Gastrocnemius medialis (tissue), 4 donors: ENCODE measurements around the gene SLC30A5. TPM values are rescaled to one million over a fixed set of nuclear protein-coding genes. Genes with fewer than 3 reads are reported as not detected.

Source experiments
- ATAC-seq, 2 donors: fragments of 150-250 bp; one replicate each; pipeline ENCODE4 v1.9.1; 2016
- DNase-seq, 2 donors: peaks; one replicate each; pipeline ENCODE4 v3.0.0-alpha.2; 2019
- H3K27ac ChIP-seq, 4 donors: fragments of 200-600 bp; sonication (generic); 1 replicate in 1 of 4; 2 replicates in 3 of 4; pipeline ENCODE4 v1.5.1; 2016 to 2018; ENCODE audit warnings: mild to moderate bottlenecking in 2 of 4, moderate library complexity in 1 of 4
- H3K27me3 ChIP-seq, 3 donors: fragments of 200-600 bp; sonication (generic) in 2 of 3; 1 replicate in 1 of 3; 2 replicates in 2 of 3; pipeline versions ENCODE4 v1.5.1 to v1.6.0; 2016 to 2019; ENCODE audit warnings: mild to moderate bottlenecking in 1 of 3, moderate library complexity in 1 of 3
- H3K36me3 ChIP-seq, 2 donors: fragments of 200-600 bp; sonication (generic) in 1 of 2; one replicate each; pipeline ENCODE4 v1.5.1; 2017 to 2018
- H3K4me1 ChIP-seq, 2 donors: fragments of 200-600 bp; sonication (generic) in 1 of 2; one replicate each; pipeline ENCODE4 v1.5.1; 2016 to 2017; ENCODE audit warnings: mild to moderate bottlenecking in 2 of 2
- H3K4me3 ChIP-seq, 4 donors: fragments of 200-600 bp; sonication (generic) in 3 of 4; 1 replicate in 1 of 4; 2 replicates in 3 of 4; pipeline ENCODE4 v1.5.1; 2016 to 2019; ENCODE audit warnings: mild to moderate bottlenecking in 2 of 4
- H3K9me3 ChIP-seq, 3 donors: fragments of 200-600 bp; sonication (generic) in 2 of 3; 1 replicate in 1 of 3; 2 replicates in 2 of 3; pipeline ENCODE4 v1.5.1; 2016 to 2019
- POLR2A ChIP-seq, 2 donors: fragments of 450-650 bp; IDR thresholded peaks; one replicate each; pipeline ENCODE4 v1.6.1; 2017; ENCODE audit warnings: antibody characterized with exemption in 2 of 2, mild to moderate bottlenecking in 2 of 2, moderate library complexity in 2 of 2
- in situ Hi-C, 4 donors: fragments of 200-750 bp; cut with MboI; loops; one replicate each; pipeline versions ENCODE4 v1.15.0 to v1.8.0; 2017; ENCODE audit warnings: low sequenced_read_pairs in 4 of 4
- intact Hi-C: fragments of 100-400 bp; cut with DNase I; formaldehyde crosslinking; loops from one replicate; pipeline ENCODE4 v1.15.1; 2023; ENCODE audit warnings: low total_unique reads
- total RNA-seq, 4 donors: library from RNA; depleted of rRNA; stranded (reverse); fragments of >200 nt; gene quantifications; one replicate each; pipeline versions ENCODE4 v1.1.0 to v1.2.3, GENCODE V29; 2016
- TF ChIP-seq, protein P1 (sequence below), 5 experiments: fragments of 450-650 bp in 3 of 5; fragments of 200-600 bp in 2 of 5; sonication (generic) in 2 of 5; IDR thresholded peaks in 4 of 5; conservative IDR thresholded peaks in 1 of 5; 1 replicate in 4 of 5; 2 replicates in 1 of 5; pipeline ENCODE4 v1.5.1; 2016 to 2019; ENCODE audit warnings: antibody characterized with exemption in 5 of 5, mild to moderate bottlenecking in 3 of 5, moderate library complexity in 3 of 5

SLC30A5 gene
- total RNA-seq, 4 donors from 2014 or later = 14.6 to 35.3 (median 24.5) TPM

DNA sequence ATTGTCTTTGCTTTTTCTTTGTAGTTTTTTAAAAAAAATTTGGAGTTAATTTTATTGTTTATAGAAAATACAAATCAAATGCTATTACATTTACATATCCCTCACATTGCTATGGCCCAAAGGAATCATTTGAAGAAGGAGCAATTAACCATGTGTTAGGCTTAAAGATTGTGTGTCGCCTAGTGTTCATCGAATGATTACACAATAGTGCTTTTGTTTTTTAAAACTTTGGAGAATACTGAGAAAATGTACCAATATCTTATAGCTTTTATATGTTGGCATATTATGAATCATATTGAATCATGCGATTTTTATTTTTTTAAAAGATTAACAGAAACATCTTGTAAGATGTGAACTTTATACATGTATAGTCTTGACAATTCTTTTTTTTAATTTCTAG lies 21.7 kb downstream of the SLC30A5 start:
- no peak overlapping the region for H3K27ac ChIP-seq
- in situ Hi-C loops (loop anchor here in 1 of 4 donors (25.0 kb wide), 1 partner anchor 247 kb away; the partner anchor contains the start of genes AK6, RAD17 and TAF9), intact Hi-C loops (no loop called here)
- H3K36me3 ChIP-seq = peaks cover 0 to 67% of the 10 kb centered on the region in 2 donors
- H3K4me3 ChIP-seq = no peak overlapping the region
- no peaks in the 10 kb centered on the region for H3K9me3 ChIP-seq
- no peak for ATAC-seq
- TF ChIP-seq, protein P1, sequence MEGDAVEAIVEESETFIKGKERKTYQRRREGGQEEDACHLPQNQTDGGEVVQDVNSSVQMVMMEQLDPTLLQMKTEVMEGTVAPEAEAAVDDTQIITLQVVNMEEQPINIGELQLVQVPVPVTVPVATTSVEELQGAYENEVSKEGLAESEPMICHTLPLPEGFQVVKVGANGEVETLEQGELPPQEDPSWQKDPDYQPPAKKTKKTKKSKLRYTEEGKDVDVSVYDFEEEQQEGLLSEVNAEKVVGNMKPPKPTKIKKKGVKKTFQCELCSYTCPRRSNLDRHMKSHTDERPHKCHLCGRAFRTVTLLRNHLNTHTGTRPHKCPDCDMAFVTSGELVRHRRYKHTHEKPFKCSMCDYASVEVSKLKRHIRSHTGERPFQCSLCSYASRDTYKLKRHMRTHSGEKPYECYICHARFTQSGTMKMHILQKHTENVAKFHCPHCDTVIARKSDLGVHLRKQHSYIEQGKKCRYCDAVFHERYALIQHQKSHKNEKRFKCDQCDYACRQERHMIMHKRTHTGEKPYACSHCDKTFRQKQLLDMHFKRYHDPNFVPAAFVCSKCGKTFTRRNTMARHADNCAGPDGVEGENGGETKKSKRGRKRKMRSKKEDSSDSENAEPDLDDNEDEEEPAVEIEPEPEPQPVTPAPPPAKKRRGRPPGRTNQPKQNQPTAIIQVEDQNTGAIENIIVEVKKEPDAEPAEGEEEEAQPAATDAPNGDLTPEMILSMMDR (IDR thresholded peaks at IDR 0.05 in 4 of 5, conservative IDR thresholded peaks at IDR 0.05 in 1 of 5) = no peak
- TF ChIP-seq POLR2A (IDR thresholded peaks at IDR 0.05) = no peak
- no peaks in the 10 kb centered on the region for H3K4me1 ChIP-seq
- H3K27me3 ChIP-seq = no peaks in the 10 kb centered on the region
- no peak for DNase-seq

DNA sequence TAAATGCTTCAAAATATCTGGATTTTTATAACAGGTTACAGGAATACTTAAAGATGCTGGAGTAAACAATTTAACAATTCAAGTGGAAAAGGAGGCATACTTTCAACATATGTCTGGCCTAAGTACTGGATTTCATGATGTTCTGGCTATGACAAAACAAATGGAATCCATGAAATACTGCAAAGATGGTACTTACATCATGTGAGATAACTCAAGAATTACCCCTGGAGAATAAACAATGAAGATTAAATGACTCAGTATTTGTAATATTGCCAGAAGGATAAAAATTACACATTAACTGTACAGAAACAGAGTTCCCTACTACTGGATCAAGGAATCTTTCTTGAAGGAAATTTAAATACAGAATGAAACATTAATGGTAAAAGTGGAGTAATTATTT lies 35.6 kb downstream of the SLC30A5 start:
- intact Hi-C loops = no loop called here

DNA sequence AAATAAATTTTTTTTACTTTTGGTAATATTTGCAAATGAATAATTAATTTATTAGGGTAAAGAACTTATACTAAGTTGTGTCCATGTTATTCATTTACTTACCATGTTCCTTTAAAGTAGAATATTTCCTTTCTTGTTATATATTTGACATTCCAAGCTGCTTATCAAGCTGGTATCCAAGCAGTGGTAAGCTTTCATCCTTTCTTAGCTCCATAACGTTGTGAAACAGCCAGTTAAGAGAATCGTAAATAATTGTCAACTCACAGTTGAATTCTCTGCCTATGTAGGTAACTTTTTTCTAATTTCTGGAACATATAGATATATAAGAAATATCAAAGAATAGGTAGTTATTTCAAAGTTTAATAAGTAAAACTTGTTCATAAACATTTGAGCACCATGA lies 36.4 kb downstream of the SLC30A5 start:
- H3K27ac ChIP-seq = no peak overlapping the region
- H3K9me3 ChIP-seq = no peaks in the 10 kb centered on the region
- ATAC-seq (no peak), DNase-seq (no peak)
- no peaks in the 10 kb centered on the region for H3K27me3 ChIP-seq
- intact Hi-C loops = no loop called here
- TF ChIP-seq POLR2A (IDR thresholded peaks at IDR 0.05) = no peak
- TF ChIP-seq, protein P1 (IDR thresholded peaks at IDR 0.05 in 4 of 5, conservative IDR thresholded peaks at IDR 0.05 in 1 of 5) = no peak
- peaks cover 0 to 52% of the 10 kb centered on the region in 2 donors for H3K36me3 ChIP-seq
- H3K4me1 ChIP-seq = no peaks in the 10 kb centered on the region
- H3K4me3 ChIP-seq = no peak overlapping the region
- in situ Hi-C loops = no loop called here

More for the DNA sequence above, 35.6 kb downstream of the SLC30A5 start:
- ATAC-seq = no peak
- H3K27me3 ChIP-seq = no peaks in the 10 kb centered on the region
- no peak overlapping the region for H3K27ac ChIP-seq
- H3K4me1 ChIP-seq = no peaks in the 10 kb centered on the region
- peaks cover 3 to 60% of the 10 kb centered on the region in 2 donors for H3K36me3 ChIP-seq
- in situ Hi-C loops = no loop called here
- H3K4me3 ChIP-seq = no peak overlapping the region
- no peak for DNase-seq
- H3K9me3 ChIP-seq = no peaks in the 10 kb centered on the region
- no peak for TF ChIP-seq POLR2A (IDR thresholded peaks at IDR 0.05)
- TF ChIP-seq, protein P1 (IDR thresholded peaks at IDR 0.05 in 4 of 5, conservative IDR thresholded peaks at IDR 0.05 in 1 of 5) = no peak

DNA sequence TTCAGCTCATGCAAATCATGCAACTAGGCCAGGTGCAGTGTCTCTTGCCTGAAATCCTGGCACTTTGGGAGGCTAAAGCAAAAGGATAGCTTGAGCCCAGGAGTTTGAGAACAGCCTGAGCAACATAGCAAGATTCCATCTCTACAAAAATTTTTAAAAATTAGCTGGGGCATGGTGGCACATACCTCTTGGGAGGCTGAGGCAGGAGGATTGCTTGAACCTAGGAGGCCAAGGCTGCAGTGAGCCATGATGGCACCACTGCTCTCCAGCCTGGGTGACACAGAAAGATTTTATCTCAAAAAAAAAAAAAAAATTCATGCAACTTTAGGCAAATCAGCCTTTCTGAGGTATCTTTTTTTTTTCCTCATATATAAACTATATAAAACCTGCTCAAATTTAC lies 37.5 kb downstream of the SLC30A5 start:
- Histone ChIP-seq H3K27ac (no peak overlapping the region), H3K4me1 (no peaks in the 10 kb centered on the region), H3K4me3 (no peak overlapping the region), H3K9me3 (no peaks in the 10 kb centered on the region), H3K36me3 (peaks cover 0 to 45% of the 10 kb centered on the region in 2 donors), H3K27me3 (no peaks in the 10 kb centered on the region)
- no peak for TF ChIP-seq POLR2A (IDR thresholded peaks at IDR 0.05)
- TF ChIP-seq, protein P1 (IDR thresholded peaks at IDR 0.05 in 4 of 5, conservative IDR thresholded peaks at IDR 0.05 in 1 of 5) = no peak
- DNase-seq (no peak), ATAC-seq (no peak)
- intact Hi-C loops = no loop called here
- in situ Hi-C loops = no loop called here

DNA sequence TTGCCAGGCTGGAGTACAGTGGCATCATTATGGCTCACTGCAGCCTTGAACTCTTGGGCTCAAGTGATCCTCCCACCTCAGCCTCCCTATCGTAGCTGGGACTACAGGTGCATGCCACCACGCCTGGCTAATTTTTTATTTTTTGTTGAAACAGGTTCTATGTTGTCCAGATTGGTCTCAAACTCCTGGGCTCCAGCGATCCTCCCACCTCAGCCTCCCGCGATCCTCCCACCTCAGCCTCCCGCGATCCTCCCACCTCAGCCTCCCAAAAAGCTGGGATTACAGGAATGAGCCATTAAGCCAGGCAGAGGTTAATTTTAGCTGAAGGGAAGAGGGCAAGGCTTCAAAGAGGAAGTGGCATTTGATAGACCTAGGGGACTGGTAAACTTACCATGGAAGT lies 40.3 kb downstream of the SLC30A5 start:
- no peak overlapping the region for H3K4me3 ChIP-seq
- in situ Hi-C loops = no loop called here

More for the DNA sequence above, 40.3 kb downstream of the SLC30A5 start:
- no peaks in the 10 kb centered on the region for H3K9me3 ChIP-seq
- H3K36me3 ChIP-seq = peaks cover 0 to 20% of the 10 kb centered on the region in 2 donors
- no peaks in the 10 kb centered on the region for H3K27me3 ChIP-seq
- no peak overlapping the region for H3K27ac ChIP-seq
- intact Hi-C loops = no loop called here
- TF ChIP-seq, protein P1 (IDR thresholded peaks at IDR 0.05 in 4 of 5, conservative IDR thresholded peaks at IDR 0.05 in 1 of 5) = no peak
- no peak for TF ChIP-seq POLR2A (IDR thresholded peaks at IDR 0.05)
- ATAC-seq = no peak
- H3K4me1 ChIP-seq = no peaks in the 10 kb centered on the region
- no peak for DNase-seq
